DMS 273 treated with DMSO at 0.1 percent for 48 hours (cell line): ENCODE data around the gene ARHGAP23.

Experiments
- DNase-seq: peaks from one replicate; lab custom pipeline; 2025; lab: John Stamatoyannopoulos, UW

The ARHGAP23 gene

GRCh38 chr17:38549285-38549684 lies 121.0 kb downstream of the ARHGAP23 start:
- no peak for DNase-seq

DNA sequence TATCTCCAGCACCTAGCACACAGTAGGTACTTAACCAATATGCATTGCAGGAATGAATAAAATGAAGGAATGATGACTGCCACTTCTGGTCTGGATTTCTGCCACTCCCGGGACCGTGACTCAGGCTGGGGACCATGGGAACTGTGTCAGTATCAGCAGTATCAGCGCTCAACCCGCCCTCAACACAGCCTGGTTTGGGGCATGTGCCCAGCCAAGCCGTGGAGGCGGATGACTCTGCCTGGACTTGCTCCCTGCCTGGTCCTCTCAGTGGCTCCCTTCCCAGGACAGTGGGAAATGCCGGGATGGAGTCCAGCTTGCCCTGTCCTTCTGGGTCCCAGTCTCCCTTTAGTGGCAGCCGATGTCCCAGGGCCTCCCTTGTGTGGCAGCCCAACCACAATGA lies 122.4 kb downstream of the ARHGAP23 start:
- no peak for DNase-seq

GRCh38 chr17:38551121-38551520 lies 122.9 kb downstream of the ARHGAP23 start:
- no peak for DNase-seq

- no peak for DNase-seq
Observed at GRCh38 chr17:38552343-38552742, 124.1 kb downstream of the ARHGAP23 start.

- DNase-seq = peak; percentile 63
Observed at GRCh38 chr17:38554430-38555350, 126.4 kb downstream of the ARHGAP23 start.

DNA sequence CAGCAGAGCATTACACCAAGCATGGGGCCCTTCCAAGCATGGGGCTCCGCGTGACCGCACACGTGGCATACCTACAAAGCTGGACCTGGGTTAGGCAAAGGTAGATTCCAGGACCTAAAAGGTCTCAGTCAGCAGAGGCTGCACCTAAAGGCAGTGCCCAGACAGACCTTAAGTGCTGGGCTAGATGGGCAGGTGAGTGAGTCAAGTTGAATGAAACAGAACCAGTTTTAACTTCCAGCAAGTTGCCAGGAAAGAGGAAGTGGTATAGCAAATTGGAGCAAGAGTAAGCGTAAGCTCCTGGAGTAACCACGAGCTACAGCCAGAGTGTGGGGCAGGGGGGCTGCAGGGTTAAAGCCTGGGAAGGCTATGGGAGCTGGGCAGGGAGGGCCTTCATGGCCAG lies 128.0 kb downstream of the ARHGAP23 start:
- no peak for DNase-seq

- no peak for DNase-seq
Observed at GRCh38 chr17:38557396-38557795, 129.1 kb downstream of the ARHGAP23 start.

GRCh38 chr17:38557836-38558727 lies 129.8 kb downstream of the ARHGAP23 start:
- DNase-seq = peak; percentile 95

DNA sequence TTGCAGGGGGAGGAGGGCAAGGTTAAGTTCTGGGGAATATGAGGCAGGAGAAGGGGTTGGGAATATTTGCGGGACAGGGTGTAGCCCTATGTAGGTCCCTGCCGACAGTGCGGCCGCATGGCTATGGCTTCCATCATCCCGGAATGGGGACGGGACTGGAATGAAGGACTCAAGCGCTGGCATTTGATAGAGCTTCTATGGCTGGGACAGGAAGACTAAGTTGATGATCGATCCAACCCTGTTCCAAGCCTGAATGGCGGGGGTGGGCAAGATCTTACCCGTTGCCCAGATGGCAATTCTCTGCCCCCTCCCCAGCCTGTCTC lies 130.4 kb downstream of the ARHGAP23 start:
- DNase-seq = no peak

DNA sequence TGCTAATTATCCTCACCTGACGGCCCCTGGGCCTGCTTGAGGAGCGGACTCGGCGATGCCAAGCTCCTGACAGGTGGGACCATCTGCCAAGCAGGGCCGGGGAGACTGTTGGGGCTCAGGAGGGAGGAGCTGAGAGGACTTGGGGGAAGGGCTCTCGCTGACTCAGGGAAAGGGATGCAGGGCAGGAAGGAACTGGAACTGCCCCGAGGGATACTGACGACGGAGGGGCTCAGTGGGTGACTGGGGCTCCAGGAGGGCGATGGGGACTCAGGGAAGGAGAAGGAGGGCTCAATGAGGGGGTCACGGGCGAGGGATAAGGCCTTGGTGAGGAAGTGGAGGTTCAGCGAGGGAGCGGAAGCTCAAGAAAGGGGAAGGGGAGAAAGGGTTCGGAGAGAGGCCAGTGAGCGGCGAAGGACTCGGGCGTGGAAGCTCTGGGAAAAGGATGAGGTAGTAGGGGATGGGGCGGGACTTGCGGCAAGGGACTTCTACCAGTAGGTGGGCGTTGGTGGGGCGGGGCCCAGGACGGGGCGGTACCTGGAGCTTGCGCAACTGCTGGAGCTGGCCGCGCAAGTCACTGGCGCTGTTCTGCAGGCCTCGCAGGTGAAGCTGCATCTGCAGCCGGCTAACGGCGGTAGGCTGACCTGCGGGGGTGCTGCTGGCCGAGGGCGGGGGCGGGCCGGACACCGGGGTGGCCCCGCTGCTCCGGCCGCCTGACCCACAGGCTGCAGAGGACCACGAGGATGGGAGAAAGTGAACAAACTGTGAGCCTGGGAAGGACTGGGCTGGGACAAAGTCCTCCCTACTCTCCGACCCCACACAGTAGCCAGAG lies 131.0 kb downstream of the ARHGAP23 start:
- peak; percentile 87 for DNase-seq

- no peak for DNase-seq
Observed at GRCh38 chr17:38559880-38560230, 131.6 kb downstream of the ARHGAP23 start.

DNA sequence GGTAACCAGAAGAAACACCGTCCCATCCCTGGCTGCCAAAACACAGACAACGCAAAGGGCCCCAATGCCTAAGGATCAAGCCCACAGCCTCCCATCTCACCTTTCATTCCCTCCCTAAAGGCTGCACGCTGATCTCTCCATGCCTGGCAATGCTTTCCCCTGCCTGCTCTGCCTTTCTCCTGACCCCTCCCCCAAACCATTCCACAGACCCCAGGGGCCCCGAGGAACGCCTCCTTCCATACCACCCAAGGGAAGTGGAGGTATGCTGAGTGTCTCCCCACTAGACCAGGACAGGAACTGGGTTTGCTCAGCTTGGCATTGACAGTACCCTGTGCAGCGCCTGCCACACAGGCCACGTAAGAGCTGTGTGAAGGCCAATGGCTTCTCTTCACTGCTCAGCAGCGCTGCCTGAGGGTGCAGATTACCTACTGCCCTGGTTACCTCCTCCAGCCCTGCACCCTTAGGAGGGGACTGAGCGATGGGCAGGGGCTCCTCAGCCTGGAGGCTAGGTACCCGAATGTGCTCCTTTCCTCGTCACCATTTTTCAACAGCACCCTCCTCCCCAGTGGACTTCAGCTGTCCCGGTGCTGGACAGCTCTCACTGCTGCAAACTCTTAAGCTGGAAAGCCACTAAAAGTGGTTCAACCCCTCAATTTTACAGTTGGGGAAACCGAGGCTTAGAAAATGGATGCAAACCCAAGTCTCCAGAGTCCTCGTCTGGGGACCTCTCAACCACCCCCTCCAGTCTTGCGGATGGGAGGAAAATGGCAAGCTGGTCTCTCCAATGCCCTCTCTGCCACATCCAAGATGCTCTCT lies 132.4 kb downstream of the ARHGAP23 start:
- no peak for DNase-seq

GRCh38 chr17:38561416-38562214 lies 133.4 kb downstream of the ARHGAP23 start:
- DNase-seq = no peak
